Activated T-cell treated with anti-CD3 and anti-CD28 coated beads, Interleukin-2, amount 50 U/mL, for 24 hours (primary cell): Measurements from ENCODE around the gene TMCC1.
"Not testable (repeated sequence)": the region's sequence is repeated elsewhere in the genome, so short reads cannot be mapped to it uniquely, and the experiment has no call there.

Source experiments
- DNase-seq: peaks from one replicate; pipeline ENCODE4 v3.0.0-alpha.2; 2020
- H3K27ac Mint-ChIP-seq: 2 replicates; pipeline ENCODE4 v1.8.0; 2020; ENCODE audit warnings: mild to moderate bottlenecking, mixed read lengths
- H3K27me3 Mint-ChIP-seq: 2 replicates; pipeline ENCODE4 v1.8.0; 2020; ENCODE audit warnings: mixed read lengths
- H3K36me3 Mint-ChIP-seq: 2 replicates; pipeline ENCODE4 v1.8.0; 2020; ENCODE audit warnings: low read depth, mixed read lengths
- H3K4me1 Mint-ChIP-seq: 2 replicates; pipeline ENCODE4 v1.8.0; 2020; ENCODE audit warnings: low read depth, mixed read lengths
- H3K4me3 Mint-ChIP-seq: 2 replicates; pipeline ENCODE4 v1.8.0; 2020; ENCODE audit warnings: mild to moderate bottlenecking, moderate library complexity, mixed read lengths
- H3K9me3 Mint-ChIP-seq: 2 replicates; pipeline ENCODE4 v1.8.0; 2020; ENCODE audit warnings: mixed read lengths

TMCC1 gene

GRCh38 chr3:129727707-129728106 lies 165.8 kb downstream of the TMCC1 start:
- Mint-ChIP-seq H3K27ac (no peak overlapping the region), H3K4me1 (no peaks in the 10 kb centered on the region), H3K27me3 (no peaks in the 10 kb centered on the region), H3K4me3 (no peak overlapping the region), H3K36me3 (no peaks in the 10 kb centered on the region), H3K9me3 (no peaks in the 10 kb centered on the region)
- no peak for DNase-seq

- Mint-ChIP-seq H3K4me1 (no peaks in the 10 kb centered on the region), H3K36me3 (no peaks in the 10 kb centered on the region), H3K27me3 (no peaks in the 10 kb centered on the region), H3K27ac (no peak overlapping the region), H3K9me3 (no peaks in the 10 kb centered on the region), H3K4me3 (no peak overlapping the region)
- DNase-seq, result no peak
Observed at GRCh38 chr3:129723558-129724324, 169.8 kb downstream of the TMCC1 start.

- no peak for DNase-seq
- Mint-ChIP-seq H3K4me3 (no peak overlapping the region), H3K27ac (no peak overlapping the region), H3K4me1 (no peaks in the 10 kb centered on the region), H3K9me3 (no peaks in the 10 kb centered on the region), H3K27me3 (no peaks in the 10 kb centered on the region), H3K36me3 (no peaks in the 10 kb centered on the region)
Observed at GRCh38 chr3:129722527-129722926, 171.0 kb downstream of the TMCC1 start.

- no peak for DNase-seq
- H3K27ac Mint-ChIP-seq, result no peak overlapping the region
- no peak overlapping the region for H3K4me3 Mint-ChIP-seq
- H3K9me3 Mint-ChIP-seq, result no peaks in the 10 kb centered on the region
- no peaks in the 10 kb centered on the region for H3K36me3 Mint-ChIP-seq
- H3K27me3 Mint-ChIP-seq, result no peaks in the 10 kb centered on the region
- H3K4me1 Mint-ChIP-seq, result peaks cover 2% of the 10 kb centered on the region
Observed at GRCh38 chr3:129718201-129718600, 175.3 kb downstream of the TMCC1 start.

- no peak for DNase-seq
- Mint-ChIP-seq H3K27me3 (no peaks in the 10 kb centered on the region), H3K4me1 (peaks cover 2% of the 10 kb centered on the region), H3K36me3 (no peaks in the 10 kb centered on the region), H3K4me3 (no peak overlapping the region), H3K27ac (no peak overlapping the region), H3K9me3 (no peaks in the 10 kb centered on the region)
Observed at GRCh38 chr3:129715854-129716253, 177.7 kb downstream of the TMCC1 start.

GRCh38 chr3:129708328-129708861 lies 185.1 kb downstream of the TMCC1 start:
- Mint-ChIP-seq H3K9me3 (no peaks in the 10 kb centered on the region), H3K4me3 (no peak overlapping the region)

GRCh38 chr3:129705274-129705673 lies 188.2 kb downstream of the TMCC1 start:
- Mint-ChIP-seq H3K36me3 (no peaks in the 10 kb centered on the region), H3K27ac (peak overlapping the region; percentile 68), H3K27me3 (no peaks in the 10 kb centered on the region), H3K4me3 (no peak overlapping the region), H3K4me1 (peaks cover 13% of the 10 kb centered on the region), H3K9me3 (no peaks in the 10 kb centered on the region)
- no peak for DNase-seq

More at GRCh38 chr3:129708328-129708861, 185.1 kb downstream of the TMCC1 start:
- Mint-ChIP-seq H3K27ac (no peak overlapping the region), H3K4me1 (peaks cover 5% of the 10 kb centered on the region), H3K27me3 (no peaks in the 10 kb centered on the region), H3K36me3 (peaks cover 3% of the 10 kb centered on the region)
- no peak for DNase-seq

GRCh38 chr3:129703913-129704312 lies 189.6 kb downstream of the TMCC1 start:
- Mint-ChIP-seq H3K4me1 (peaks cover 13% of the 10 kb centered on the region), H3K27me3 (no peaks in the 10 kb centered on the region), H3K27ac (no peak overlapping the region), H3K4me3 (no peak overlapping the region), H3K9me3 (no peaks in the 10 kb centered on the region), H3K36me3 (no peaks in the 10 kb centered on the region)
- no peak for DNase-seq

- Mint-ChIP-seq H3K4me3 (no peak overlapping the region), H3K9me3 (no peaks in the 10 kb centered on the region), H3K36me3 (no peaks in the 10 kb centered on the region), H3K27me3 (no peaks in the 10 kb centered on the region), H3K4me1 (peaks cover 13% of the 10 kb centered on the region), H3K27ac (no peak overlapping the region)
- DNase-seq, result no peak
Observed at GRCh38 chr3:129702934-129703712, 190.4 kb downstream of the TMCC1 start.

- H3K27ac Mint-ChIP-seq, result no peak overlapping the region
- no peak for DNase-seq
- H3K27me3 Mint-ChIP-seq, result no peaks in the 10 kb centered on the region
- peaks cover 9% of the 10 kb centered on the region for H3K36me3 Mint-ChIP-seq
- no peak overlapping the region for H3K4me3 Mint-ChIP-seq
- peaks cover 7% of the 10 kb centered on the region for H3K9me3 Mint-ChIP-seq
- H3K4me1 Mint-ChIP-seq, result peaks cover 13% of the 10 kb centered on the region
Observed at GRCh38 chr3:129701161-129701560, 192.3 kb downstream of the TMCC1 start.

- peaks cover 14% of the 10 kb centered on the region for H3K36me3 Mint-ChIP-seq
- peaks cover 11% of the 10 kb centered on the region for H3K4me1 Mint-ChIP-seq
- H3K27me3 Mint-ChIP-seq, result no peaks in the 10 kb centered on the region
Observed at GRCh38 chr3:129699612-129700011, 193.9 kb downstream of the TMCC1 start.

GRCh38 chr3:129699199-129699598 lies 194.3 kb downstream of the TMCC1 start:
- Mint-ChIP-seq H3K9me3 (peaks cover 9% of the 10 kb centered on the region), H3K27me3 (no peaks in the 10 kb centered on the region), H3K27ac (no peak overlapping the region), H3K36me3 (peaks cover 14% of the 10 kb centered on the region), H3K4me3 (no peak overlapping the region), H3K4me1 (peaks cover 11% of the 10 kb centered on the region)
- no peak for DNase-seq

More at GRCh38 chr3:129699612-129700011, 193.9 kb downstream of the TMCC1 start:
- Mint-ChIP-seq H3K27ac (no peak overlapping the region), H3K4me3 (no peak overlapping the region), H3K9me3 (peaks cover 9% of the 10 kb centered on the region)
- no peak for DNase-seq

- peaks cover 9% of the 10 kb centered on the region for H3K9me3 Mint-ChIP-seq
- H3K4me3 Mint-ChIP-seq, result no peak overlapping the region
- DNase-seq, result no peak
- peaks cover 14% of the 10 kb centered on the region for H3K36me3 Mint-ChIP-seq
- peaks cover 11% of the 10 kb centered on the region for H3K4me1 Mint-ChIP-seq
- no peak overlapping the region for H3K27ac Mint-ChIP-seq
- no peaks in the 10 kb centered on the region for H3K27me3 Mint-ChIP-seq
Observed at GRCh38 chr3:129697229-129697969, 196.1 kb downstream of the TMCC1 start.

- not testable (repeated sequence) for H3K4me1 Mint-ChIP-seq, H3K9me3 Mint-ChIP-seq, DNase-seq, H3K27me3 Mint-ChIP-seq, H3K4me3 Mint-ChIP-seq, H3K27ac Mint-ChIP-seq
- peaks cover 14% of the 10 kb centered on the region for H3K36me3 Mint-ChIP-seq
Observed at GRCh38 chr3:129696430-129696829, 197.1 kb downstream of the TMCC1 start.
